T1000 (cell line): Measurements from ENCODE around the gene ZYG11B.
"Not testable (repeated sequence)": the region's sequence is repeated elsewhere in the genome, so short reads cannot be mapped to it uniquely, and the experiment has no call there.

Experiments used
- DNase-seq: peaks from one replicate; lab custom pipeline; 2025; ENCODE audit warnings: mixed read lengths; lab: John Stamatoyannopoulos, UW

Gene ZYG11B

GRCh38 chr1:52852854-52853253 is 126.6 kb downstream of the ZYG11B start:
- DNase-seq = no peak

- no peak for DNase-seq
These were observed 129.3 kb downstream of the ZYG11B start for GRCh38 chr1:52855584-52855983.

GRCh38 chr1:52856026-52856425 is 129.8 kb downstream of the ZYG11B start:
- DNase-seq = no peak

DNA sequence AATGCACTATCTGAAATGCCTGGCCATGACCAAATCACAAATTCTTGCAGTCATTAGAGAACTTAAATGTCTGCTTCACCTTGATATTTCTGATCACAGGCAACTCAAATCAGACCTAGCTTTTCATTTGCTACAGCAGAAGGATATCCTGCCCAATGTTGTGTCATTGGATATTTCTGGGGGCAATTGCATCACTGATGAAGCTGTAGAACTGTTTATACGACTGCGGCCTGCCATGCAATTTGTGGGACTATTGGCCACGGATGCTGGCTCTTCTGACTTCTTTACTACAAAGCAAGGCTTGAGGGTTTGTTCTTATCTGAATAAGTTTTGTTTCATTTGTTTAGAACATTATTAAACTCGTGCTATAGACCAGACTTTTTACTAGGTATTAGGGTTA is 131.2 kb downstream of the ZYG11B start:
- no peak for DNase-seq

DNA sequence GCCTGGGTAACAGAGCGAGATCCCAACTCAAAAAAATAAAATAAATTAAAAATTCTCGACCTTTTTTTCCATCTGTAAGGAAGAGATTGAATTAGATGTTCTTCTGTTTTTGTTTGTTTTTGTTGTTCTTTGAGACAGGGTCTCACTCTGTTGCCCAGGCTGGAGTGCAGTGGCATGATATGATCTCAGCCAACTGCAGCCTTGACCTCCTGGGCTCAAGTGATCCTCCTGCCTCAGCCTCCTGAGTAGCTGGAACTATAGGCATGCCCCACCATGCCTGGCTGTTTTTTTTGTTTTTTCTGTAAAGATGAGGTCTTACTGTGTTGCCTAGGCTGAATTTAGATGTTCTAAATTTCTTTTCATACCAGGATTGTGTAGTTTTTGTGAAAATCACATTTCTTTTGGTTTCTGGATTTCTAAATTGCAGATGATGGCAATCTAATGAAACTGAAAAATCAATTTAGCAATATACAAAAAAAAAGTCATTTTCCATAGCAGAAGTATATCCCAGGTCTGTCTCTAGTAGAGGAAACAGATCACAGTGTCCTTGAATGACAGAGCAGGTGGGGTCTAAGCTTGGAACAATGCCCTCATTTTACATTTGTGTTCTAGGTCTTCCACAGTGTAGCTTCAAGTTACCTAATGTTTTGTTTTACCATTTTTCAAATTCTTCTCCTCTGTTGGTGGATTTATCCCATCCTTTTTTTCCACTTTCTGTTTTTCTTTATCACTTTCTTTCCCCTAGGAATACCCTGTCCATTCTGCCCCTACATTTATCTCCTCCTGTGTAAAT is 136.6 kb downstream of the ZYG11B start:
- DNase-seq = no peak

GRCh38 chr1:52867087-52867863 is 141.0 kb downstream of the ZYG11B start:
- no peak for DNase-seq

DNA sequence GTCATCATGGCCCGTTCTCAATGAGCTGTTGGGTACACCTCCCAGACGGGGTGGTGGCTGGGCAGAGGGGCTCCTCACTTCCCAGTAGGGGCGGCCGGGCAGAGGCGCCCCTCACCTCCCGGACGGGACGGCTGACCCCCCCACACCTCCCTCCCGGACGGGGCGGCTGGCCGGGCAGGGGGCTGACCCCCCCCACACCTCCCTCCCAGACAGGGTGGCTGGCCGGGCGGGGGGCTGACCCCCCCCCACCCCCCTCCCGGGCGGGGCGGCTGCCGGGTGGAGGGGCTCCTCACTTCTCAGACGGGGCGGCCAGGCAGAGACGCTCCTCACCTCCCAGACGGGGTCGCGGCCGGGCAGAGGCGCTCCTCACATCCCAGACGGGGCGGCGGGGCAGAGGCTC is 143.5 kb downstream of the ZYG11B start:
- not testable (repeated sequence) for DNase-seq

DNA sequence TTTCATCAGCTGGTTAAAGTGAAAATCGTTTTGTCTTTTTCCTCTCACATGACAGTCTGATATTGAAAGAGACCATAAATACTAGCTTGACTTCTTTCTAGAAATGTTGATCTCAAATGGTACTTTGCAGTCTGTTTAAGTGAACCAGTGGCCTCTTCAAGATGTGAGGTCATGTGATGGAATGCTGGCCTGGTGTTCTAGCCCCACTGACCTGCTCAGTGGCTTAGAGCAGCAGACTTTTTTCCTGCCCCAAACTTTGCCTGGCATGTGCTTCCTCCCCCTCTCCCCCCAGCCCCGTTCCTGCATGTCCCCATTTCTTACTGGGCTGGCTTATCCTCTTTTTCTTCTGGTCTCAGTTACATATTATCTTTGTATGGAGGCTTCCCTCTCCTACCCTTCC is 150.6 kb downstream of the ZYG11B start:
- DNase-seq = no peak
